Measurements from ENCODE around the gene C22orf15.

C22orf15 gene

DNA sequence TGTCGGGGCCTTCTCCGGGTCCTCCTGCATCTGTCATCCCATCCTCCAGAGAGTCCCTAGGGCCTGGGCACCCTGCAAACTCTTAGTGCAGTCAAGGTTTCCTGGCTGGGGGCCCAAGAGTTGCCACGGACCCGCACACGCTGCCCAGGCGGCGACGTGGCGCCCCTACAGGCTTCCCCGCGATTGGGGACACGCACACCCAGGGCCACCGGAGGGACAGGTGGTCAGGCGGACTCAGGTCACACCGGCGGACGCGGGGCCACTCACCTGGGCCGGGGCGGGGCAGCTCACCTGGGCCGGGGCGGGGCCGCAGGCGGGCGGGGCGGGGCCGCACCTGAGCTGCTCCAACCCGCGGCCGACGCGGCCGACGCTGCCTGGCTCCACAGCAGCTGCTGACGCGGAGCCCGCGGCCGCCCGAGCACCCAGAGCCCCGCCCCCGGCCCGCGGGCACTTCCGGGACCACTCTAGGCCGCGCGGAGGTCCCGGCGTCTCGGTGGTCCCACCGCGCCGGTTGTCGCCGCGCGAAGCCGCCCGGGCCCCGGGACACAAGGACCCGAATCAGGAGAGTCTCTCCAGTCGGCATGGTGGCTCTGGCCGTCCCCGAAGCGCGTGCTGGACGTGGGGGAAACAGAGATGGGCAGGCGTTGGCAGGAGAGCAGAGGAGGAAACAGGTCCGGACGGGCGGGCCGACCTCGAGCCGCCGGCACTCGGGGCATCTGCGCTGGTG, 11.9 kb upstream of the C22orf15 start, which contains the start of gene ZNF70:
Gene ZNF70 (minus strand): TSS at position 399 of the 727 bp plus-strand sequence. CDS start 5,972 bp downstream, outside the sequence.
- DNase-seq, result peak in 49 of 56 donors; percentile 25 to 86 (median 59)

- peak in 1 of 56 donors; percentile 58 for DNase-seq
Measured at GRCh38 chr22:23751441-23751996, 11.3 kb upstream of the C22orf15 start.

DNA sequence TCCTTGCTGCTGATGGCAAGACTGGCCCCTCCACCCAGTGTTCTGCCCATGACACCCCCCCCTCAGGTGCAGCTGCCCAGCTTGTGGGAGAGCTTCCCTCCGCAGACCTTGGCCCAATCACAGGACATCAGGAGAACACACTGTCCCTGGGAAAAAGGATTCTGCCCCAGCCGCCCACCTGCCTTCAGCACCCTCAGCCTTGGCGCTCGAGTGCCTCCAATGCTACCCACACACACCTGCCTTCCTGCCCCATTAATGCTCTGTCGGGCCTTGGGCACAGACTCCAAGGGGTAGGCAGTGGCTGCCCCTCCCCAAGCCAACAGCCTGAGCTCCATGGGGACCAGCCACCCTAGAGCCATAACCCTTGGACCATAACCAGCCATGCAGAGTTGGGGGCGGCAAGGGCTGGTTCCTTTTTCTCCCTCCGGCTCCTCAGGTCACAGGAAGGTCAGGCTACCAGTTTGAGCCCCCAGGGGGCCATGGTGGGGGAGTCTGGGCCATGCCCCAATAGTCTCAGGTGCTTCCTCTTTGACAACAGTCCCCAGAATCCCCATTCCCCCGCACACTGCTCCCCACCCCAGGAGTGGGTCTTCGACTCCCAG, 10.6 kb upstream of the C22orf15 start:
- no peak for DNase-seq

- DNase-seq, result no peak
Measured at GRCh38 chr22:23752750-23753149, 10.0 kb upstream of the C22orf15 start.

DNA sequence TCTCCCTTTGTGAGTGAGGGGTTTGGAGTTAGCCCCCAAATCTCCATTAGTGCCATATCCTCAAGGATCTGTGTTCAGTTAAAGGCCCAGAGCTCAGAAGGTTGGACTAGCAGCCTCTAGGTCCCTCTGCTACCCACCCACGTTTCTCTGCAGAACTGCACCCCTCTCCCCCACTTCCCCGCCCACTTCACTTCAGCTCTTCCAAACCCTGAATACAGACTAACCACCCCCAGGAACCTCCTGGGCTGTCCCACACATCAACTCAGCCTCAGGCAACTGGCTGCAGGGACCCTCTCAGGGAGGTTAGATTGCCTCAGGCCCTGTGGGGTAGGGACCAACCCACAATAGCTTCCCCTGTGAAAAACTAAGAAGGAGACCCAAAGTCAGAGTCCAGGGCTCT, 9.4 kb upstream of the C22orf15 start:
- no peak for DNase-seq

DNA sequence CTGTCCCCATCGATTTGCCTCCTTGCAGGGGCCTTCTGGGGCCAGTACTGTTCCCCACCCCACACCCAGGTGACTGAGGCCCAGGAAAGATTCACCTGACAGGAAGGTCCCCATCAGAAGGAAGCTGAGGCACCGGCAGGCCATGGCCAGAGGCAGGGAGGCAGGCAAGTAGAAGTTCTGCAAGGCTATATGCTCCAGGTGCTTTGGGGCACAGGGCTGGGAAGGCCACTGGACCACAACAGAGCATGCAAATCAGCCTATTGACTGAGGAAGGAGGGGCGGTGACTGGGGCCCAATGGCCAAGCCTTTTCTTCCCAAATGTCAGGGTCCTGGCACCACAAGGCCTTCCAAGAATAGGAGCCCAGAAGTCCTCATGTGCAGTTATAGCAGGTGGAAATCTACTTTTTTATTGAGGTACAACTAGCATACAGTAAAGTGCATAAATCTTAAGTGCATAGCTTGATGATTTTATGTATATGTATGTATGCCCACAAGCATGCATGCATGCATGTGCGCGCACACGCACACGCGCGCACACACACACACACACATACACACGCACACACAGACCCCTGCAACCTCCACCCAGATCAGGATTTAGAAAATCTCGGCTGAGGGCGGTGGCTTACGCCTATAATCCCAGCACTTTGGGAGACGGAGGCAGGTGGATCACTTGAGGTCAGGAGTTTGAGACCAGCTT, 8.4 kb upstream of the C22orf15 start, which contains the start of gene VPREB3:
Gene VPREB3 (minus strand): TSS at position 206 of the 700 bp plus-strand sequence. CDS start 62 bp downstream, at position 144.
- DNase-seq, result no peak

DNA sequence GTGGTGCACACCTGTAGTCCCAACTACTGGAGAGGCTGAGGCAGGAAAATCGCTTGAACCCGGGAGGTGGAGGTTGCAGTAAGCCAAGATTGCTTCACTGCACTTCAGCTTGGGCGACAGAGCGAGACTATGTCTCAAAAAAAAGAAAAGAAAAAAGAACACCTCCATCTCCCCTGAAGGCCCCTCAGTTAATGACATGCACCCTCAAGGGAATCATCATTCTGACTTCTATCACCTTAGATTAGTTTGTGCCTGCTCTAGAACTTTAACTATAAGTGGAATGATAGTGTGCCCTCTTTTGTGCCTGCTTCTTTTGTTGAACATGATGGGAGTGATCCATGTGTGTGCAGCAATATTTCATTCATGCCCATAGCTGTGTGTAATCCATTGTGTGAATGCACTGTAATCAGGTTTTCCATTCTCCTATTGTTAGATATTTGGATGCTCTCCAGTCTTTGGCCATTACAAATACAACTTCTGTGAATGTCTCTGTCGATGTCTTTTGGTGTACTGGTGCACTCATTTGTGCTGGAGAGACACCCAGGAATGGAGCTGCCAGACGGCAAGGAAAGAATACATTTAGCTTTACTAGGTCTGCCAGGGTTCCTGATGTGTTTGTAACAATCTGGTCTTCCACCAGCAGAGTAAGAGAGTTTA, 7.7 kb upstream of the C22orf15 start:
- peak in 6 of 56 donors; percentile 7 to 39 (median 30) for DNase-seq

GRCh38 chr22:23755711-23756110, 7.1 kb upstream of the C22orf15 start:
- no peak for DNase-seq

GRCh38 chr22:23756891-23757290, 5.9 kb upstream of the C22orf15 start:
- no peak for DNase-seq

- no peak for DNase-seq
Measured at GRCh38 chr22:23759566-23759965, 3.2 kb upstream of the C22orf15 start.

GRCh38 chr22:23760056-23760455, 2.7 kb upstream of the C22orf15 start:
- no peak for DNase-seq

DNA sequence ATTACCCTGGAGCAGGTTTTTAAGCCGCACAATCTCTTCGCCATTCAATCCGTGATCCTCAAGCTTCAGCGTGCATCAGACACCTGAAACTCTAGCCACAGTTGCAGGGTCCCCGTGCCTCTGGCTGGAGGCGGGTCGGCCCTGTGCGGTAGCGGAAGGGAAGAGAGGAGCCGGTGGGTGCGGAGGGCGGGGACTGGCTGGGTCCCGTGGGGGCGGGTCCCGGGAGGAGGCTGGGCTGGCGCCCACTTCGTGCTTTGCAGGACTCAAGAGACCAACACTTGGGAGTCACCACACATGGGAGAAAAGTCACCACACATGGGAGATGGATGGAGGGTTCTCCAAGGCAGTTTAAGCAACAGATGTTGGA, 772 bp downstream of the C22orf15 start:
- DNase-seq, result peak in 4 of 56 donors; percentile 7 to 33 (median 12)

DNA sequence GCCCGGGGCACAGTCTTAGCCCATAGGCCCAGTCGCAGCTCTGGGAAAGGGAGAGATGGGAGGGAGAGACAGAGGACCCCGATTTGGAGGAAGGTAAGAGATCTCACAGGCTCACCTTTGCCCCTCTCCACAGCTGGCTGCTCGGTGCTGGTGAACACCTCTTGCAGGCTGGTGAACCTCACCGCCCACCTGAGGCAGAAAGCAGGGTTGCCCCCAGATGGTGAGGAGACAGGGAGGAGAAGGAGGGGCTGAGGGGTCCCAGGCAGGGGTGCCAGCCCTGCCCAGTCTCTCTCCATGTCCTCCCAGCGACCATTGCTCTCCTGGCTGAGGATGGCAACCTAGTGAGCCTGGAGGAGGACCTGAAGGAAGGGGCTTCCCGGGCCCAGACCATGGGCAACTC, 1.2 kb downstream of the C22orf15 start:
- DNase-seq, result no peak

GRCh38 chr22:23764899-23765881, 2.4 kb downstream of the C22orf15 start:
- no peak for DNase-seq

GRCh38 chr22:23767303-23767672, 4.5 kb downstream of the C22orf15 start:
- DNase-seq, result no peak

DNA sequence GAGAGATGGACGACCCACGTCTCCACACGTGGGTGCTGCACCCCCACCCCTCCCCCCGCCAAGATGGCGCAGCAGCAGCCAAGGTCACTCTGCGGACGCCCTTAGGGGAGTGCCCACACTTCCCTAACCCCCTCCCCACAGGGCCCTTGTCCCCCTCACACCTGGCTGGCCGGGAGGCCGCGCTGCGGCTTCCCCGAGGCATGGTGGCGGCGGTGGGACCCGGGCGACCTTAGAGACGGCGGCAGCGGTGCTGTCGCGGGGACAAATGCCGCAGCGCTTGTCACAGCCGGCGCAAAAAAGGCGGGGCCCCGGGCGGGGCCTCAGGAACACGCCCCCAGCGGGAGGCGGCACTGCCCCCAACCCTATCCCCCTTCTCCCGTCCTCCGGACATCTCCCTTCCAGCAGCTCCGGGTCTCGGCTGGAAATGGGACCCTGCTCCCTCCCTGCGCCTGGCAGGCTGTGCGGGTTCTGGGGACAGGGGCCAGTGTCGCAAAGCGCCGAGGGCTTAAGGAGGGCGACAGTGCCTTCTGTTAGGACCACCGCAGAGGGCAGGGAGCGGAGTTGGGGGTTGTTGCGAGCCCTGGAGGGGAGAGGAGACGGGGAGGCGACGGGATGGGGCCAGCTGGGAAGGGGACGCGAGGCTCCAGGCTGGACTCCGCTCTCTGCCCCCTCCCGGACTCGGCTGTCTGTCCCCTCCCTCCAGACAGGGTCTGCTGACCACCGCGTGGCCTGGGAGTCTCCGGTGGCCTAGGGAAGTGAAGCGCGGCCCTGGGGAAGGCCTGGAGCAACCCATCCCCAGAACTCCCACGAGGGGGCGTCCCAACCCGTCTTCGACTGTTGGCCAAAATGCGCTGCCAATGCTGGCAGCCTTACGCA, 5.1 kb downstream of the C22orf15 start, which contains the start of gene CHCHD10:
Gene CHCHD10 (minus strand): TSS at position 300 of the 876 bp plus-strand sequence. CDS start 98 bp downstream, at position 202.
- peak in 55 of 56 donors; percentile 47 to 91 (median 77) for DNase-seq

DNA sequence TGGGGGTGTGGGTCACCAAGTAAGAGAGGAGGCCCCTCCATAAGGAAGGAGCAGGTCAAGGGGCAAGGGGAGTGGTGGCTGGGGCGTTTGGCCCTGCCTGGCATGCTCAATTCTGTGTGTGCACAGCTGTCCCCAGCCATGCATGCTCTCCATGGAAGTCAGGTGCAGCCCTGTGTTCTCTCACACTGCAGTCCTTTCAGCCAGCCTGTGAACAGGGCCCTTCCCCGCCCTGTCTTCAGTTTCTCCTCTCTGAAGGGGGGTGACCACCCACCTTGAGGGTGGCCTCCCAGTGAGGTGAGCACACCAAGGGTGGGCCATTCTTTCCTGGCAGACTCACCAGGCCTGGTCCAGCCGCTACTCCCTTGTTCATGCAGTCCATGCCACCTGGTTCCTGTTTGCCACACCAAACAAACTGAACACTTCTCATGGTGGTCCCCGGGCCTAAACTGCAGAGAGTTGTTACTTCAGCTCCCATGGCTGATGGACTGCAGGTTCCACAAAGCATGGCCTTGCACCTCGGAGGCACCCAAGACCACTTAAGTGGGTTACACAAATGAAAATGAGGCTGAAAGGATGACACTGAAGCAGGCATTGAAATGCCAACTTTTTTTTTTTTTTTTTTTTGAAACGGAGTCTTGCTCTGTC, 6.7 kb downstream of the C22orf15 start:
- DNase-seq, result no peak

DNA sequence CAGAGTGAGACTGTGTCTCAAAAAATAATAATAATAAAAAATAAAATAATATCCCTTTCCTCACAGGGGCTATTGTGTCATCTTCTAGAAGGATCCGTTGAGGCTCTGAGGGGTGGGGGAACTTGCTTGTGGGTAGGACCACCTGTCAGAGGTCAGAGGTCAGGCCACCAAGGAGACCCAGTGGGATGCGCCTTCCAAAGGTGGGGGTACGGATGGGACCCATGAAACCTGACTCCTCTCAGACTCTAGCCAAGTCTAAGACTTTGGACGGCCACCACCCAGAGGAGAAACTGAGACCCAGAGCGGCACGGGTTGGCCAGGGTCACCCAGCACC, 9.5 kb downstream of the C22orf15 start:
- peak in 1 of 56 donors; percentile 19 for DNase-seq

Data from amygdala (tissue), 56 donors.